ENCODE measurements around the gene SEC16A.
A peak's percentile ranks its signal among the peaks of the same experiment; 100 is the strongest.

SEC16A gene

GRCh38 chr9:136527721-136528710 lies 45.2 kb upstream of the SEC16A start:
- peaks cover 98 to 100% (median 99%) of the 10 kb centered on the region in 11 experiments for H4K20me1 ChIP-seq

DNA sequence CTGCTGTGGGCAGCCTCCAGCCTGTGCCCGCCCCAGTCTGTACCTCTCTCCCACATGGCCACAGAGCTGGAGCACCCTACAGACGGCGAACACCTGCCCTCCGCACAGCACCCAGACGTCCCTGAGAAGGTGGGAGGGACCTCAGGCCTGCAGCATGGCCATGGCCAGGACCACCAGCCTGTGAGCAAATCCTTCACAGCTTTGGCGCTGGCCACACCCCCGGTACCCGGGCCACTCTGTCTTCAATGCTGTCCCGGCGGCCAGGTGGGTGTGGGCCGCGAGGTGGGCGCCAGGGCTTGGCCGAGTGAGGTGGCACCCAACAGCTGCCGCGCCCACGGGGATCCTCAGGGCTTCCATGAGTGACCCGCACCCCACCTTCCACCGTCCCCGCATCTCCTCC lies 44.3 kb upstream of the SEC16A start:
- Histone ChIP-seq H4K20me1 (peaks cover 98 to 100% (median 99%) of the 10 kb centered on the region in 11 experiments), H3K4me1 (peaks cover 76 to 98% (median 89%) of the 10 kb centered on the region in 10 experiments), H3K4me3 (peak overlapping the region in 2 of 10 experiments; percentile 20 to 34; a peak in 3 of 20 replicates), H3K9me3 (replicated peaks in 1 of 11) (no peaks in the 10 kb centered on the region), H3K4me2 (peak overlapping the region; percentile 50 to 100 (median 86); a peak in 21 of 22 replicates), H3K27me3 (peaks cover 0 to 51% (median 12%) of the 10 kb centered on the region in 11 experiments; a peak in 12 of 22 replicates), H3K36me3 (peaks cover 14 to 23% (median 18%) of the 10 kb centered on the region in 11 experiments; a peak in 20 of 22 replicates), H3K27ac (no peak overlapping the region), H3K9ac (peak overlapping the region in 6 of 11 experiments; percentile 27 to 57 (median 47); a peak in 7 of 22 replicates)
- TF ChIP-seq Cebpa-rat (IDR thresholded peaks at IDR 0.05) = no peak

More at GRCh38 chr9:136527721-136528710, 45.2 kb upstream of the SEC16A start:
- H3K4me3 ChIP-seq = peak overlapping the region in 1 of 10 experiments; percentile 47; a peak in 2 of 20 replicates
- H3K4me2 ChIP-seq = peak overlapping the region; percentile 85 to 100 (median 97)
- peak overlapping the region in 6 of 11 experiments; percentile 0 to 70 (median 65); a peak in 9 of 22 replicates for H3K9ac ChIP-seq
- peaks cover 7 to 15% (median 10%) of the 10 kb centered on the region in 11 experiments; a peak in 20 of 22 replicates for H3K36me3 ChIP-seq
- peaks cover 76 to 98% (median 89%) of the 10 kb centered on the region in 10 experiments for H3K4me1 ChIP-seq
- H3K9me3 ChIP-seq (replicated peaks in 1 of 11) = no peaks in the 10 kb centered on the region
- TF ChIP-seq Cebpa-rat (IDR thresholded peaks at IDR 0.05) = no peak
- H3K27me3 ChIP-seq = peaks cover 0 to 60% (median 21%) of the 10 kb centered on the region in 11 experiments; a peak in 13 of 22 replicates
- H3K27ac ChIP-seq = peak overlapping the region in 6 of 11 experiments; percentile 7 to 73 (median 56); a peak in 7 of 22 replicates

GRCh38 chr9:136526625-136527066 lies 43.8 kb upstream of the SEC16A start:
- TF ChIP-seq Cebpa-rat (IDR thresholded peaks at IDR 0.05) = no peak
- H3K4me2 ChIP-seq = peak overlapping the region; percentile 50 to 100 (median 86)
- H4K20me1 ChIP-seq = peaks cover 96 to 100% (median 98%) of the 10 kb centered on the region in 11 experiments
- H3K36me3 ChIP-seq = peaks cover 14 to 23% (median 18%) of the 10 kb centered on the region in 11 experiments; a peak in 20 of 22 replicates
- H3K27me3 ChIP-seq = peaks cover 0 to 46% (median 8%) of the 10 kb centered on the region in 11 experiments; a peak in 12 of 22 replicates
- H3K9me3 ChIP-seq (replicated peaks in 1 of 11) = no peaks in the 10 kb centered on the region
- peaks cover 76 to 98% (median 88%) of the 10 kb centered on the region in 10 experiments for H3K4me1 ChIP-seq
- peak overlapping the region in 3 of 10 experiments; percentile 20 to 34 (median 25); a peak in 6 of 20 replicates for H3K4me3 ChIP-seq
- H3K27ac ChIP-seq = no peak overlapping the region
- H3K9ac ChIP-seq = peak overlapping the region in 7 of 11 experiments; percentile 1 to 57 (median 47); a peak in 10 of 22 replicates

DNA sequence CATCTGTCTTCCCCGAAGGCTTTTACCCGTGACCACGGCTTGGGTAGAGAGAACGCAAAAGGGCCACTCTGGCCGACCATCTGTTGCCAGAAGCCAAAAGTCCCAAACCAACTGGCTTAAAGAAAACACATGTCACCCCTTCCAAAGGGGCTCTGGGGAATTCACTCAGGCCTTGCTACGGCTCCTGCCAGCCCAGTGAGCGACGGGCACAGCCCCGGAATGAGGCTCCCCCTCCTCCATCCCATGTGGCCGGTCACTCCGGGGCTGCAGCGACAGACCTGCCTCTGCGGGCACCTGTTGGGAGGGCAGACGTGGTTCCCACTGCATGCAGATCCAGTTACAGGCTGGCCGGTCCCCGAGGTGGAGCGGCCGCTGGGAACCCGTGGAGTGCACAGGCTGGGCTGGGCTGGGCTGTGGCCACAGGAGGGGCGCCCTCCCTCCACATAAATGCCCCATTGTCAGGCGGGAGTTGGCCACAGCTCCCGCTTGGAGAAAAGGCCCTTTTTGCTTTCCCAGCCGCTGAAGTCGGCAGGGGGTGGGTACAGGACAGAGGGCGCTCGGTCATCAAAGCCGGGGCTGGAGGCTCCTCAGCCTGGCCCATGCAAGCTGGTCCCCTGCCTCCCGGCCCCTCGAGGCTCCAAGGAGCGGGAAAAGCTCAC lies 43.1 kb upstream of the SEC16A start:
- peaks cover 76 to 98% (median 88%) of the 10 kb centered on the region in 10 experiments for H3K4me1 ChIP-seq
- H3K4me2 ChIP-seq = peak overlapping the region; percentile 50 to 100 (median 86)
- H4K20me1 ChIP-seq = peaks cover 96 to 100% (median 98%) of the 10 kb centered on the region in 11 experiments
- peaks cover 0 to 40% (median 2%) of the 10 kb centered on the region in 11 experiments; a peak in 8 of 22 replicates for H3K27me3 ChIP-seq
- peaks cover 14 to 30% (median 18%) of the 10 kb centered on the region in 11 experiments; a peak in 20 of 22 replicates for H3K36me3 ChIP-seq
- peak overlapping the region in 3 of 10 experiments; percentile 20 to 34 (median 25); a peak in 5 of 20 replicates for H3K4me3 ChIP-seq
- no peaks in the 10 kb centered on the region for H3K9me3 ChIP-seq (replicated peaks in 1 of 11)
- H3K9ac ChIP-seq = peak overlapping the region in 7 of 11 experiments; percentile 1 to 57 (median 34); a peak in 8 of 22 replicates
- H3K27ac ChIP-seq = no peak overlapping the region
- no peak for TF ChIP-seq Cebpa-rat (IDR thresholded peaks at IDR 0.05)

DNA sequence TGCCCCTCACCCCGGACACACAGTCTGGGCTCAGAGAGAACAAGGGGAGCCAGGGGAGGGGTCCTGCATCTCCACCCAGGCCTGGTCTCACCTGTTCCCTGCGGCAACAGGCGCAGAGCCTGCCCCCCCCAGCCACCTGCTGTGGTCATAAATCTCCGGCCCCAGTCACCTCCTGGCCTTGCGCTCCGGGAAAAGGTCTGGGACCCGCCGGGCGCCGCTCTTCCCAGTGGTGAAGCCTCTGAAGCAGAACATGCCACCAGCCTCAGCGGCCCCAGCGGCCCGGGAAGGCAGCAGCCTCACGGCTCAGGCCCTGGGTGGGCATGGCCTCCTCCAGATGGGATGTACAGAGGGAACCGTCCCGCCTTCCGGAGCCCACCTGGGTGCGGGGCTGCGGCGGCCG lies 42.4 kb upstream of the SEC16A start:
- Histone ChIP-seq H3K4me2 (peak overlapping the region; percentile 50 to 100 (median 86); a peak in 21 of 22 replicates), H3K27me3 (peaks cover 0 to 32% (median 0%) of the 10 kb centered on the region in 11 experiments; a peak in 8 of 22 replicates), H4K20me1 (peaks cover 96 to 100% (median 98%) of the 10 kb centered on the region in 11 experiments), H3K36me3 (peaks cover 14 to 37% (median 23%) of the 10 kb centered on the region in 11 experiments; a peak in 20 of 22 replicates), H3K9me3 (replicated peaks in 1 of 11) (no peaks in the 10 kb centered on the region), H3K4me1 (peaks cover 75 to 98% (median 88%) of the 10 kb centered on the region in 10 experiments), H3K27ac (no peak overlapping the region), H3K9ac (peak overlapping the region in 2 of 11 experiments; percentile 27 to 57; a peak in 2 of 22 replicates), H3K4me3 (peak overlapping the region in 1 of 10 experiments; percentile 25; a peak in 2 of 20 replicates)
- no peak for TF ChIP-seq Cebpa-rat (IDR thresholded peaks at IDR 0.05)

GRCh38 chr9:136522314-136523237 lies 39.7 kb upstream of the SEC16A start:
- Histone ChIP-seq H3K9me3 (replicated peaks in 1 of 11) (no peaks in the 10 kb centered on the region), H3K4me1 (peaks cover 50 to 84% (median 68%) of the 10 kb centered on the region in 10 experiments), H3K27ac (no peak overlapping the region), H3K9ac (no peak overlapping the region), H3K27me3 (peaks cover 0 to 28% (median 0%) of the 10 kb centered on the region in 11 experiments; a peak in 8 of 22 replicates), H4K20me1 (peaks cover 81 to 100% (median 99%) of the 10 kb centered on the region in 11 experiments), H3K36me3 (peaks cover 37 to 61% (median 44%) of the 10 kb centered on the region in 11 experiments), H3K4me2 (peak overlapping the region in 10 of 11 experiments; percentile 15 to 88 (median 50); a peak in 18 of 22 replicates), H3K4me3 (no peak overlapping the region)
- TF ChIP-seq Cebpa-rat (IDR thresholded peaks at IDR 0.05) = 0 out of 22 replicates have a peak, but pooled peaks of 2 of the 11 experiments have one; percentile 19 to 30

DNA sequence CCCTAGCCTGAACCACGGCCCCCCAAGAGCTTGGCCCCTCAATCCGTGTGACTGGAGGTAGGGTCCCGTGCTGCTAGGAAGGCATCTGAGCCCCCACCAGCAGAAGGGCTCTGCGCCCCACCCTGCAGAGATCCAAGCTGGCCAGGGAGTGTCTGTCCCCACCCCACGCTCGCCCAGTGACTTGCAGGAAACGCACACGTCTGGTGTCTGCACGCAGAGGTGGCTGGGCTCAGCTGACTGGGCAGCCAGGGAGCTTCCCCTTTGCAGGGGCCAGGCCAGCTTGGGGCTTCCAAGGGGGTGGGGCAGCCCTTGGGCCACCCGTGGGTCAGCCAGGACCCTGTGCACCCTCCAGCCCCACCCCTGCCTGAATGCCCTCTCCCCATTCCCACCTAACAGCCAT lies 38.7 kb upstream of the SEC16A start:
- peaks cover 46 to 71% (median 54%) of the 10 kb centered on the region in 11 experiments for H3K36me3 ChIP-seq
- no peak for TF ChIP-seq Cebpa-rat (IDR thresholded peaks at IDR 0.05)
- no peaks in the 10 kb centered on the region for H3K9me3 ChIP-seq (replicated peaks in 1 of 11)
- H3K27ac ChIP-seq = no peak overlapping the region; a peak in 1 of 22 replicates
- peak overlapping the region in 1 of 11 experiments; percentile 24; a peak in 1 of 22 replicates for H3K9ac ChIP-seq
- H3K4me2 ChIP-seq = peak overlapping the region; percentile 33 to 89 (median 58); a peak in 21 of 22 replicates
- H4K20me1 ChIP-seq = peaks cover 72 to 100% (median 97%) of the 10 kb centered on the region in 11 experiments
- H3K4me1 ChIP-seq = peaks cover 40 to 73% (median 58%) of the 10 kb centered on the region in 10 experiments
- H3K27me3 ChIP-seq = peaks cover 0 to 17% (median 0%) of the 10 kb centered on the region in 11 experiments; a peak in 8 of 22 replicates
- no peak overlapping the region for H3K4me3 ChIP-seq

All from BLaER1 treated with 17β-estradiol and CSF1 and Interleukin-3, amounts not matched to agents 10 nM and 100 nM (cell line).